Lung (tissue), 12 donors: ENCODE data around the gene RPH3AL. TPM values are rescaled to one million over a fixed set of nuclear protein-coding genes. Genes with fewer than 3 reads are reported as not detected.

ENCODE experiments used
- ATAC-seq: fragments of 200-7000 bp; cut with Tn5 transposase; one replicate; pipeline ENCODE4 v1.9.1; 2020; ENCODE audit warnings: moderate number of reproducible peaks; ENCODE audit not compliant: insufficient read depth, low FRiP score
- DNase-seq, 3 donors: peaks; one replicate each; pipeline ENCODE4 v3.0.0-alpha.2; 2013 to 2017
- H3K27ac ChIP-seq, 2 donors: one replicate each; pipeline ENCODE4 v1.5.1; 2013; ENCODE audit warnings: mild to moderate bottlenecking in 2 of 2, moderate library complexity in 2 of 2, control low read depth in 1 of 2, inconsistent platforms in 1 of 2, low read depth in 1 of 2, low read length in 1 of 2
- H3K27me3 ChIP-seq, 3 donors: one replicate each; pipeline ENCODE4 v1.5.1; 2013; ENCODE audit warnings: low read length in 2 of 3; ENCODE audit not compliant: control insufficient read depth in 3 of 3, insufficient read depth in 3 of 3
- H3K36me3 ChIP-seq, 4 donors: one replicate each; pipeline ENCODE4 v1.5.1; 2013; ENCODE audit warnings: low read length in 4 of 4, mild to moderate bottlenecking in 1 of 4, moderate library complexity in 1 of 4; ENCODE audit not compliant: control insufficient read depth in 4 of 4, insufficient read depth in 4 of 4
- H3K4me1 ChIP-seq, 5 donors: one replicate each; pipeline ENCODE4 v1.5.1; 2013; ENCODE audit warnings: low read length in 5 of 5, mild to moderate bottlenecking in 2 of 5, moderate library complexity in 1 of 5; ENCODE audit not compliant: control insufficient read depth in 5 of 5, insufficient read depth in 5 of 5
- H3K4me3 ChIP-seq: one replicate; pipeline ENCODE4 v1.5.1; 2013; ENCODE audit warnings: mild to moderate bottlenecking, control low read depth, moderate library complexity
- H3K9ac ChIP-seq, 2 donors: one replicate each; pipeline ENCODE4 v1.5.1; 2013; ENCODE audit warnings: low read length in 2 of 2, control low read depth in 1 of 2; ENCODE audit not compliant: insufficient read depth in 1 of 2
- H3K9me3 ChIP-seq, 4 donors: one replicate each; pipeline ENCODE4 v1.5.1; 2013; ENCODE audit warnings: low read length in 3 of 4, mild to moderate bottlenecking in 1 of 4, moderate library complexity in 1 of 4; ENCODE audit not compliant: control insufficient read depth in 4 of 4, insufficient read depth in 3 of 4
- WGBS, 2 donors: extraction: QIAGEN DNeasy Blood & Tissue Kit; methylation state at CpG; one replicate each; pipeline ENCODE4 v1.1.7; 2013; 5-methylcytosine and 5-hydroxymethylcytosine counted together
- polyA plus RNA-seq, 2 donors: library from polyadenylated mRNA; stranded (reverse); fragments of 200-250 nt; gene quantifications; one replicate each; pipeline ENCODE4 v1.2.1, GENCODE V29; 2013
- total RNA-seq, 2 donors: library from RNA; depleted of rRNA in 1 of 2; stranded (reverse); fragments of >200 nt in 1 of 2; gene quantifications; one replicate each; pipeline ENCODE4 v1.2.1, GENCODE V29; 2014 to 2021
- TF ChIP-seq, protein P1 (sequence below): IDR thresholded peaks from 2 replicates; pipeline ENCODE4 v1.5.1; 2012; ENCODE audit warnings: mild to moderate bottlenecking; ENCODE audit errors: control extremely low read depth, extremely low read depth
- donor health status: control.
- donor health status: control.
- donor health status: Bipolar disorder and iron deficiency.
- donor health status: healthy.
- donor health status: DM: yes; HTN: yes; CAD: no.

The RPH3AL gene
- total and polyA plus RNA-seq, 4 donors: 19.5 to 76.6 (median 21.6) TPM

DNA sequence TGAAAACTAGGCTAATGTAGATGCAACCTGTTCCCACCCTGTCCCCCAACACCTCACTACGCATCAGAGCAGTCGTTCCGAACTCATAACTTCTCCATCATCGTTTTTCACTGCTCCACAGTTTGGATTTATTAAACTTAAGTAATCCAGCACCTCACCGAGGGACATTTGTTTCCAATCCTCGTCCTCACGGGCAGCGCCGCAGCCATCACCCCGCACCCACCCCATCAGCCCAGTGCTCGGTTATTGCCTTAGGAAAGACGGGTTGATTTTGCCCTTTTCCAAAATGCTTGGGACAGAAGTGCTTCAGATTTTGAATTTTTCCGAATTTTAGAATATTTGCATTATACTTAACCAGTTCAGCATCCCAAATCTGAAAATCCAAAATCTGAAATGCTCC, 100.2 kb downstream of the RPH3AL start:
- H3K9ac ChIP-seq: no peak overlapping the region
- no peaks in the 10 kb centered on the region for H3K27me3 ChIP-seq
- no peak for ATAC-seq
- H3K4me3 ChIP-seq: no peak overlapping the region
- H3K4me1 ChIP-seq: peaks cover 0 to under 1% (median 0%) of the 10 kb centered on the region in 5 donors
- no peaks in the 10 kb centered on the region for H3K9me3 ChIP-seq
- H3K27ac ChIP-seq: no peak overlapping the region
- no peak for DNase-seq
- WGBS, 2 donors: 92 to 94% methylated on average over 13 of the region's 13 CpGs
- H3K36me3 ChIP-seq: no peaks in the 10 kb centered on the region
- TF ChIP-seq, protein P1, sequence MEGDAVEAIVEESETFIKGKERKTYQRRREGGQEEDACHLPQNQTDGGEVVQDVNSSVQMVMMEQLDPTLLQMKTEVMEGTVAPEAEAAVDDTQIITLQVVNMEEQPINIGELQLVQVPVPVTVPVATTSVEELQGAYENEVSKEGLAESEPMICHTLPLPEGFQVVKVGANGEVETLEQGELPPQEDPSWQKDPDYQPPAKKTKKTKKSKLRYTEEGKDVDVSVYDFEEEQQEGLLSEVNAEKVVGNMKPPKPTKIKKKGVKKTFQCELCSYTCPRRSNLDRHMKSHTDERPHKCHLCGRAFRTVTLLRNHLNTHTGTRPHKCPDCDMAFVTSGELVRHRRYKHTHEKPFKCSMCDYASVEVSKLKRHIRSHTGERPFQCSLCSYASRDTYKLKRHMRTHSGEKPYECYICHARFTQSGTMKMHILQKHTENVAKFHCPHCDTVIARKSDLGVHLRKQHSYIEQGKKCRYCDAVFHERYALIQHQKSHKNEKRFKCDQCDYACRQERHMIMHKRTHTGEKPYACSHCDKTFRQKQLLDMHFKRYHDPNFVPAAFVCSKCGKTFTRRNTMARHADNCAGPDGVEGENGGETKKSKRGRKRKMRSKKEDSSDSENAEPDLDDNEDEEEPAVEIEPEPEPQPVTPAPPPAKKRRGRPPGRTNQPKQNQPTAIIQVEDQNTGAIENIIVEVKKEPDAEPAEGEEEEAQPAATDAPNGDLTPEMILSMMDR: no peak

DNA sequence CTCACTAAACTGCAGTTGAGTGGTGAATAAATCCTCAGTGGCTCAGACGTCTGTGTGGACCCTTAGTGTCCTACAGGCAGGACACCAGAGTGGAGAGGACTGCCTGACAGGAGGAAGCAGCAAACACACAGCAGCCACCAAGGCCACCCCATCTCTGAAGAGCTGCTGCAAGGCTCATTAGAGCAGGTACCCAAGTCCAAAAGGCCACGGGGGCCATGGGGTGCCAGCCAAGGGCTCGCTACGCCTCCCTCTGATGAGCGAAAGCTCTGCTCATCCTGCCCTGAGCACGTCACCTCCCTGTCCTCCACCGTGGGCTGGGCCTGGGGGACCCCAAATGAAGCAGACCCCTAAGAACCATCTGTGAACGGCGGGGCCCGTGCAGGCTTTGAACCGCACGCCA, 101.1 kb downstream of the RPH3AL start:
- Histone ChIP-seq H3K27ac (no peak overlapping the region), H3K4me1 (peaks cover 0 to 5% (median 0%) of the 10 kb centered on the region in 5 donors), H3K9me3 (no peaks in the 10 kb centered on the region), H3K27me3 (no peaks in the 10 kb centered on the region), H3K9ac (no peak overlapping the region), H3K36me3 (peaks cover 0 to 3% (median 0%) of the 10 kb centered on the region in 4 donors), H3K4me3 (no peak overlapping the region)
- DNase-seq (no peak), ATAC-seq (no peak)
- WGBS, 2 donors: 93 to 95% methylated on average over 12 of the region's 12 CpGs
- TF ChIP-seq, protein P1: no peak

DNA sequence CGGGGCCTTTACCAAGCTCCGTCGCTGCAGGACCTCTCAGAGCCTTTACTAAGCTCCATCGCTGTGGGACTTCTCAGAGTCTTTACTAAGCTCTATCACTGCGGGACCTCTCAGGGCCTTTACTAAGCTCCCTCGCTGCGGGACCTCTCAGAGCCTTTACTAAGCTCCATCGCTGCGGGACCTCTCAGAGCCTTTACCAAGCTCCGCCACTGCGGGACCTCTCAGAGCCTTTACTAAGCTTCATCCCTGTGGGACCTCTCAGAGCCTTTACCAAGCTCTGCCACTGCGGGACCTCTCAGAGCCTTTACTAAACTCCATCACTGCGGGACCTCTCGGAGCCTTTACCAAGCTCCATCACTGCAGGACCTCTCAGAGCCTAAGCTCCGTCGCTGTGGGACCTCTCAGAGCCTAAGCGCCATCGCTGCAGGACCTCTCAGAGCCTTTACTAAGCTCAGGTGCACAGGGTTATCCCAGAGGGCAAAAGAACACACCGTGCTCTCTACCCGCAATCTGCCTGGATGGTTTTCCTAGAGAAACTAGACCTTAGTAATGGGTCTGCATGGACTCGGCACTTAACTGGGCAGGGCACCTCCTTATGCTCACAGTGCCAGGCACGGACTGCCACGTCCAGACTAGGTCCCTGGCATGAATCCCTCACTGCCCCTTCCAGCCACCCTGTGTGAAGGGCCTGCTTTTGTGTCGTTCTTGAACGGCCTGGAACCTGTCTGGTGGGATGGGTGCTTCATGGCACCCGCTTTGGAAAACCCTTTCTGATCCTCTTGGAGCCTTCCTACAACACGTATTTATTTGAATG, 101.9 kb downstream of the RPH3AL start:
- no peak for ATAC-seq
- no peak overlapping the region for H3K4me3 ChIP-seq
- no peak for DNase-seq
- TF ChIP-seq, protein P1: no peak
- 90 to 91% methylated on average over 25 to 27 of the region's 27 CpGs for WGBS, 2 donors
- peaks cover 0 to 5% (median 0%) of the 10 kb centered on the region in 5 donors for H3K4me1 ChIP-seq
- no peaks in the 10 kb centered on the region for H3K9me3 ChIP-seq
- H3K9ac ChIP-seq: no peak overlapping the region
- no peak overlapping the region for H3K27ac ChIP-seq
- peaks cover 0 to 4% (median 0%) of the 10 kb centered on the region in 4 donors for H3K36me3 ChIP-seq
- no peaks in the 10 kb centered on the region for H3K27me3 ChIP-seq
